ENCODE data around the gene ADAMTS9. TPM values are rescaled to one million over a fixed set of nuclear protein-coding genes. Genes with fewer than 3 reads are reported as not detected.

The ADAMTS9 gene
- total and polyA plus RNA-seq, 9 donors: 11.8 to 88.8 (median 29.9) TPM

- TF ChIP-seq, protein P1, sequence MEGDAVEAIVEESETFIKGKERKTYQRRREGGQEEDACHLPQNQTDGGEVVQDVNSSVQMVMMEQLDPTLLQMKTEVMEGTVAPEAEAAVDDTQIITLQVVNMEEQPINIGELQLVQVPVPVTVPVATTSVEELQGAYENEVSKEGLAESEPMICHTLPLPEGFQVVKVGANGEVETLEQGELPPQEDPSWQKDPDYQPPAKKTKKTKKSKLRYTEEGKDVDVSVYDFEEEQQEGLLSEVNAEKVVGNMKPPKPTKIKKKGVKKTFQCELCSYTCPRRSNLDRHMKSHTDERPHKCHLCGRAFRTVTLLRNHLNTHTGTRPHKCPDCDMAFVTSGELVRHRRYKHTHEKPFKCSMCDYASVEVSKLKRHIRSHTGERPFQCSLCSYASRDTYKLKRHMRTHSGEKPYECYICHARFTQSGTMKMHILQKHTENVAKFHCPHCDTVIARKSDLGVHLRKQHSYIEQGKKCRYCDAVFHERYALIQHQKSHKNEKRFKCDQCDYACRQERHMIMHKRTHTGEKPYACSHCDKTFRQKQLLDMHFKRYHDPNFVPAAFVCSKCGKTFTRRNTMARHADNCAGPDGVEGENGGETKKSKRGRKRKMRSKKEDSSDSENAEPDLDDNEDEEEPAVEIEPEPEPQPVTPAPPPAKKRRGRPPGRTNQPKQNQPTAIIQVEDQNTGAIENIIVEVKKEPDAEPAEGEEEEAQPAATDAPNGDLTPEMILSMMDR (IDR thresholded peaks at IDR 0.05): no peak
- no peak for TF ChIP-seq POLR2A (IDR thresholded peaks at IDR 0.05)
- H3K36me3 ChIP-seq: no peaks in the 10 kb centered on the region
- H3K4me3 ChIP-seq: no peak overlapping the region
- H3K27me3 ChIP-seq: no peaks in the 10 kb centered on the region
- 89 to 94% (median 91%) methylated on average over 7 of the region's 7 CpGs for WGBS, 3 donors
- H3K4me1 ChIP-seq (ENCODE audit: insufficient read depth): peaks cover 7% of the 10 kb centered on the region
- intact Hi-C loops (cut with DNase I): no loop called here
- H3K27ac ChIP-seq: no peak overlapping the region
- H3K9me3 ChIP-seq: no peaks in the 10 kb centered on the region
- no peak for DNase-seq
Observed at GRCh38 chr3:64673159-64673715, 14.6 kb downstream of the ADAMTS9 start.

GRCh38 chr3:64668582-64669510 is 19.0 kb downstream of the ADAMTS9 start:
- TF ChIP-seq, protein P1 (IDR thresholded peaks at IDR 0.05): no peak
- TF ChIP-seq EP300 (IDR thresholded peaks at IDR 0.05) (no peak), POLR2A (IDR thresholded peaks at IDR 0.05) (no peak)
- Histone ChIP-seq H3K9me3 (no peaks in the 10 kb centered on the region), H3K36me3 (no peaks in the 10 kb centered on the region), H3K4me1 (ENCODE audit: insufficient read depth) (peaks cover 13% of the 10 kb centered on the region), H3K27ac (peak overlapping the region in 1 of 2 donors; percentile 60), H3K4me3 (no peak overlapping the region), H3K27me3 (no peaks in the 10 kb centered on the region)
- peak in 2 of 5 donors; percentile 29 to 45 for DNase-seq
- WGBS, 3 donors: 29 to 48% (median 38%) methylated on average over 10 of the region's 10 CpGs
- intact Hi-C loops (cut with DNase I): no loop called here

DNA sequence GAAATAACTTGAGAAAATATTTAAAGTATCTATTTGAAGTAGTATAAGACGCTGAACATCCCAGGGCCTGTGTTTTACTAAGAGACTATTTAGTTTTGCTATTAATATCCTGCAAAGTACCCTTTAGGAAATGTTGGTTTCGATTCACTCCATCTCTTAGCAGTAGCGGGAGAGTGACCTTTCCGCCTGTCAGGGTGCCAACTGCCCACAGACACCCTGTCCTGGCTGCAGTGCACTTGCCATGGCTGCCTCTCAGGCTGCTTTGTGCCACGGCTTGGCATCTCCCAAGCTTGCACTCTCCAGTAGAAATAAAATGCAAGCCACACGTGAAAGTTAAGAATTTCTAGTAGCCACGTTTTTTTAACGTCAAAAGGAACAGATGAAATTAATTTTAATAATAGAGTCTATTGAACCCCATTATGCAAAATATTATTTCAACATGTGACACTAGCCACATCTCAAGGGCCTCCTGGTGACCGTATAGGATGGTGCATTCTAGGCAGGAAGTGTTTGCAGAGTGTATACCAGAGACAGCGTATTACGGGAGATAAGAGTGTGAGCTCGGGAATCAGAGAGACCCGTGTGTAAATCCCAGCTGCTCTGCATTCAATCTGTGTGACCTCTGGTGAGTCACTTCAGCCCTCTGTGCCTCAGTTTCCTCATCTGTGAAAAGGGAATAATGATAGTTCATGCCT is 19.8 kb downstream of the ADAMTS9 start:
- no peak overlapping the region for H3K4me3 ChIP-seq
- peaks cover 13% of the 10 kb centered on the region for H3K4me1 ChIP-seq (ENCODE audit: insufficient read depth)

DNA sequence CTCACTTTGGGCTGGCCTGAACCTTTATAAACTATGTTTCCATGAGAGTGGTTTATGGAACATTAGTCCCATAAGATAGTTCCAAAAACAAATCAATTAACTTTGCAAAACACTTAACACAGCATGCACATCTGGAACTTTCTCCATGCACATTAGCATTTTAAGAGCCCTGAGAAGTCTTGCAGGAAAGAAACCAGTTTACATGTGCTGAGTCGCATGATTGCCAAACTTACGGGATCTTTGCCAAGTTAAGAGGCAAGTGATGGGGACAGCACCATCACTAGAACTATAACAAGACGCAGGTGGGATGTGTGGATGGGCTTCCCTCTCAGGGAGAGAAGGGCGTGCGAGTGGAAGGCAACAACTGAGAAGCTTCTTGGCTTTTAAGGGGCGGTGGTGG is 20.7 kb downstream of the ADAMTS9 start:
- H3K27me3 ChIP-seq: no peaks in the 10 kb centered on the region
- 80 to 85% (median 84%) methylated on average over 6 of the region's 6 CpGs for WGBS, 3 donors
- H3K27ac ChIP-seq: no peak overlapping the region
- H3K4me1 ChIP-seq (ENCODE audit: insufficient read depth): peaks cover 13% of the 10 kb centered on the region
- no peak for DNase-seq
- intact Hi-C loops (cut with DNase I): no loop called here
- TF ChIP-seq, protein P1 (IDR thresholded peaks at IDR 0.05): no peak
- TF ChIP-seq POLR2A (IDR thresholded peaks at IDR 0.05): no peak
- H3K4me3 ChIP-seq: no peak overlapping the region
- no peaks in the 10 kb centered on the region for H3K36me3 ChIP-seq
- no peaks in the 10 kb centered on the region for H3K9me3 ChIP-seq

More for the DNA sequence above, 19.8 kb downstream of the ADAMTS9 start:
- intact Hi-C loops (cut with DNase I): no loop called here
- no peak for TF ChIP-seq EP300 (IDR thresholded peaks at IDR 0.05)
- TF ChIP-seq, protein P1 (IDR thresholded peaks at IDR 0.05): no peak
- no peak for TF ChIP-seq POLR2A (IDR thresholded peaks at IDR 0.05)
- Histone ChIP-seq H3K36me3 (no peaks in the 10 kb centered on the region), H3K9me3 (no peaks in the 10 kb centered on the region), H3K27me3 (no peaks in the 10 kb centered on the region), H3K27ac (peak overlapping the region in 1 of 2 donors; percentile 60)
- WGBS, 3 donors: 37 to 66% (median 57%) methylated on average over 13 of the region's 13 CpGs
- peak in 4 of 5 donors; percentile 37 to 63 (median 52) for DNase-seq

Data from ovary (tissue), 9 donors.